ENCODE measurements around the gene TMCO1. TPM values are rescaled to one million over a fixed set of nuclear protein-coding genes. Genes with fewer than 3 reads are reported as not detected.
"Not testable (repeated sequence)": the region's sequence is repeated elsewhere in the genome, so short reads cannot be mapped to it uniquely, and the experiment has no call there.

The TMCO1 gene
- total RNA-seq, 4 donors from 2014 or later, result 28.7 to 46.9 (median 36.8) TPM

DNA sequence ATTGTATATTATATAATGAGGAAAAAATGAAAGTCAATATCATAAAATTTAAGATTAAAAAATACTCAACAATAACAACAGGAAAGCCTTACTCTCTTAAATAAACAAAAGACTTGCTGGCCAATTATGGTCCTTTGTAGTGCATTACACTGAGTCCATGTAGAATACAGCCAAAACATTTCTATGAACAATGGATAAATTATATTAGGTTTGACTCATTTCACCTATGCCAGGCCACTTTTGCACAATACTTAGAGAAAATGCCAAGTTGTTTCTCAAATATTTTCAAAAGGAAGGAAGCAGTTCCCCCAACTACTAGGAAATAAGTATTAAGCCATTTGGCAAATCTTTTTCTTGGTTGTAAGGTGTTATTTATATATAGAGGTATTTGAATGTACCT, 38.9 kb upstream of the TMCO1 start:
- TF ChIP-seq, protein P1, sequence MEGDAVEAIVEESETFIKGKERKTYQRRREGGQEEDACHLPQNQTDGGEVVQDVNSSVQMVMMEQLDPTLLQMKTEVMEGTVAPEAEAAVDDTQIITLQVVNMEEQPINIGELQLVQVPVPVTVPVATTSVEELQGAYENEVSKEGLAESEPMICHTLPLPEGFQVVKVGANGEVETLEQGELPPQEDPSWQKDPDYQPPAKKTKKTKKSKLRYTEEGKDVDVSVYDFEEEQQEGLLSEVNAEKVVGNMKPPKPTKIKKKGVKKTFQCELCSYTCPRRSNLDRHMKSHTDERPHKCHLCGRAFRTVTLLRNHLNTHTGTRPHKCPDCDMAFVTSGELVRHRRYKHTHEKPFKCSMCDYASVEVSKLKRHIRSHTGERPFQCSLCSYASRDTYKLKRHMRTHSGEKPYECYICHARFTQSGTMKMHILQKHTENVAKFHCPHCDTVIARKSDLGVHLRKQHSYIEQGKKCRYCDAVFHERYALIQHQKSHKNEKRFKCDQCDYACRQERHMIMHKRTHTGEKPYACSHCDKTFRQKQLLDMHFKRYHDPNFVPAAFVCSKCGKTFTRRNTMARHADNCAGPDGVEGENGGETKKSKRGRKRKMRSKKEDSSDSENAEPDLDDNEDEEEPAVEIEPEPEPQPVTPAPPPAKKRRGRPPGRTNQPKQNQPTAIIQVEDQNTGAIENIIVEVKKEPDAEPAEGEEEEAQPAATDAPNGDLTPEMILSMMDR (IDR thresholded peaks at IDR 0.05 in 4 of 5, conservative IDR thresholded peaks at IDR 0.05 in 1 of 5), result no peak
- no peak for TF ChIP-seq POLR2A (IDR thresholded peaks at IDR 0.05)
- Histone ChIP-seq H3K4me1 (no peaks in the 10 kb centered on the region), H3K36me3 (no peaks in the 10 kb centered on the region), H3K4me3 (no peak overlapping the region), H3K27me3 (no peaks in the 10 kb centered on the region), H3K9me3 (no peaks in the 10 kb centered on the region), H3K27ac (no peak overlapping the region)
- in situ Hi-C loops (cut with MboI; ENCODE audit: low sequenced_read_pairs in 4 of 4), result no loop called here
- no peak for DNase-seq
- no peak for ATAC-seq
- intact Hi-C loops (cut with DNase I; ENCODE audit: low total_unique reads), result no loop called here

GRCh38 chr1:165804513-165804912, 35.8 kb upstream of the TMCO1 start:
- H3K9me3 ChIP-seq; intact Hi-C loops (cut with DNase I; ENCODE audit: low total_unique reads); H3K4me3 ChIP-seq; in situ Hi-C loops (cut with MboI; ENCODE audit: low sequenced_read_pairs in 4 of 4); H3K4me1 ChIP-seq; H3K36me3 ChIP-seq; H3K27me3 ChIP-seq; DNase-seq; ATAC-seq; H3K27ac ChIP-seq: not testable (repeated sequence)

GRCh38 chr1:165799387-165799786, 30.7 kb upstream of the TMCO1 start:
- H3K9me3 ChIP-seq, result no peaks in the 10 kb centered on the region
- ATAC-seq (no peak), DNase-seq (no peak)
- H3K4me1 ChIP-seq, result no peaks in the 10 kb centered on the region
- in situ Hi-C loops (cut with MboI; ENCODE audit: low sequenced_read_pairs in 4 of 4) (no loop called here), intact Hi-C loops (cut with DNase I; ENCODE audit: low total_unique reads) (no loop called here)
- no peak overlapping the region for H3K4me3 ChIP-seq
- H3K27ac ChIP-seq, result no peak overlapping the region
- TF ChIP-seq, protein P1 (IDR thresholded peaks at IDR 0.05 in 4 of 5, conservative IDR thresholded peaks at IDR 0.05 in 1 of 5), result no peak
- no peak for TF ChIP-seq POLR2A (IDR thresholded peaks at IDR 0.05)
- no peaks in the 10 kb centered on the region for H3K27me3 ChIP-seq
- H3K36me3 ChIP-seq, result no peaks in the 10 kb centered on the region

GRCh38 chr1:165795894-165796293, 27.2 kb upstream of the TMCO1 start:
- intact Hi-C loops (cut with DNase I; ENCODE audit: low total_unique reads) (no loop called here), in situ Hi-C loops (cut with MboI; ENCODE audit: low sequenced_read_pairs in 4 of 4) (no loop called here)
- ATAC-seq (no peak), DNase-seq (no peak)
- no peaks in the 10 kb centered on the region for H3K9me3 ChIP-seq
- no peak overlapping the region for H3K27ac ChIP-seq
- no peak overlapping the region for H3K4me3 ChIP-seq
- no peaks in the 10 kb centered on the region for H3K4me1 ChIP-seq
- H3K27me3 ChIP-seq, result no peaks in the 10 kb centered on the region
- H3K36me3 ChIP-seq, result no peaks in the 10 kb centered on the region
- no peak for TF ChIP-seq POLR2A (IDR thresholded peaks at IDR 0.05)
- TF ChIP-seq, protein P1 (IDR thresholded peaks at IDR 0.05 in 4 of 5, conservative IDR thresholded peaks at IDR 0.05 in 1 of 5), result no peak

DNA sequence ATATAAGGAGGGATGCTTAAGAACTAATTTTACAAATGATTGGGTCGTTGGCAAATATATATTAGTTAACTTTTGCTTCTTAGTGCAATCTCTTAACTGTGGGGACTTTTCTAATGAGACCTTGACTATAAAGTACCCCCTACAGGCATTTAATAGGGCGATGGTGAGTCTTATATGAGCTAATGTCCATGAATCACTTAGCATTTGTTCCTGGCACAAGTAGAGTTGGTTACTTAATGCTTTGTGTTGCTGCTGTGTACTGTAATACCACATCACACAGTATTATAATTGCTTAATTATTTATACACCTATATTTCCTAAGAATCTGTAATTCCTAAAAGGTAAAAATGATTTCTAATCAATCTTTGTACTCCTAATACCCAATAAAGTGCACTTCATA, 25.3 kb upstream of the TMCO1 start:
- TF ChIP-seq POLR2A (IDR thresholded peaks at IDR 0.05), result no peak
- TF ChIP-seq, protein P1 (IDR thresholded peaks at IDR 0.05 in 4 of 5, conservative IDR thresholded peaks at IDR 0.05 in 1 of 5), result no peak
- Histone ChIP-seq H3K27ac (no peak overlapping the region), H3K9me3 (no peaks in the 10 kb centered on the region), H3K4me1 (no peaks in the 10 kb centered on the region), H3K4me3 (no peak overlapping the region), H3K36me3 (no peaks in the 10 kb centered on the region), H3K27me3 (no peaks in the 10 kb centered on the region)
- intact Hi-C loops (cut with DNase I; ENCODE audit: low total_unique reads) (no loop called here), in situ Hi-C loops (cut with MboI; ENCODE audit: low sequenced_read_pairs in 4 of 4) (no loop called here)
- ATAC-seq (no peak), DNase-seq (no peak)
